K562 (cell line): ENCODE results near the gene CMTM1. TPM values are rescaled to one million over a fixed set of nuclear protein-coding genes. Genes with fewer than 3 reads are reported as not detected.

Source experiments
- ATAC-seq: fragments of 200-7000 bp; cut with Tn5 transposase; 3 replicates; pipeline ENCODE4 v1.9.1; 2020; ENCODE audit warnings: moderate library complexity
- BruUV-seq: library from RNA; stranded (reverse); fragments of 400-500 nt; replicated peaks from 2 replicates; lab custom pipeline; 2021; lab: Mats Ljungman, UMichigan
- CTCF ChIA-PET: fragments of 300-600 bp; formaldehyde crosslinking; extraction: SDS; loops from one replicate; lab custom pipeline; 2021; ENCODE audit warnings: low intra/inter-chr PET ratio; lab: Yijun Ruan, JAX
- POLR2A ChIA-PET: fragments of 300-600, 350-650 bp; sonication (Branson Sonifier 250); formaldehyde crosslinking; extraction: SDS; loops from one replicate; lab custom pipeline; 2021; ENCODE audit warnings: antibody characterized with exemption, inconsistent platforms; lab: Yijun Ruan, JAX
- DNase-seq, 4 experiments: peaks; one replicate each; pipeline versions ENCODE4 v3.0.0 to v3.0.0-alpha.2; 2011 to 2018; ENCODE audit warnings: low spot score in 3 of 4, mixed read lengths in 3 of 4; ENCODE audit errors: extremely low read depth in 1 of 4
- FAIRE-seq: peaks from 2 replicates; lab custom pipeline; 2011; peaks lifted over from hg19 to GRCh38; lab: Jason Lieb, UNC
- H2AFZ ChIP-seq: 2 replicates; pipeline ENCODE4 v1.6.0; 2011; ENCODE audit warnings: low read depth, low read length, control low read depth, inconsistent platforms
- H3K27ac ChIP-seq: fragments of 200-600 bp; 3 replicates; pipeline ENCODE4 v1.8.0; 2011; ENCODE audit warnings: low read depth, mild to moderate bottlenecking, control low read depth, inconsistent platforms, low read length, moderate library complexity, mixed read lengths; ENCODE audit errors: extremely low read depth
- H3K27me3 ChIP-seq, 2 experiments: fragments of 300-600 bp in 1 of 2; 2 replicates in 1 of 2; 3 replicates in 1 of 2; pipeline versions ENCODE4 v1.6.0 to v1.8.0; 2011; ENCODE audit warnings: inconsistent platforms in 2 of 2, low read length in 2 of 2, mild to moderate bottlenecking in 1 of 2, mixed read lengths in 1 of 2, moderate library complexity in 1 of 2; ENCODE audit not compliant: control insufficient read depth in 2 of 2, insufficient read depth in 2 of 2
- H3K36me3 ChIP-seq: fragments of 300-600 bp; 3 replicates; pipeline ENCODE4 v1.8.0; 2011; ENCODE audit warnings: mild to moderate bottlenecking, low read length, inconsistent platforms; ENCODE audit not compliant: control insufficient read depth, insufficient read depth
- H3K4me1 ChIP-seq, 2 experiments: fragments of 200-600 bp in 1 of 2; replicated peaks in 1 of 2; 2 replicates in 1 of 2; 3 replicates in 1 of 2; pipeline versions ENCODE4 v1.5.1 to v1.8.0; 2011; ENCODE audit warnings: inconsistent platforms in 2 of 2, low read length in 2 of 2, mild to moderate bottlenecking in 1 of 2, mixed read lengths in 1 of 2, moderate library complexity in 1 of 2; ENCODE audit not compliant: control insufficient read depth in 2 of 2, insufficient read depth in 2 of 2
- H3K4me2 ChIP-seq: 2 replicates; pipeline ENCODE4 v1.6.1; 2011; ENCODE audit warnings: low read length, control low read depth, inconsistent platforms, mixed read lengths; ENCODE audit not compliant: insufficient read depth
- H3K4me3 ChIP-seq: fragments of 200-600 bp; sonication (generic), shearing (Covaris generic); 2 replicates; pipeline ENCODE4 v1.5.1; 2016; ENCODE audit warnings: control low read depth, inconsistent platforms
- H3K79me2 ChIP-seq: fragments of 200-600 bp; 3 replicates; pipeline ENCODE4 v1.8.0; 2011; ENCODE audit warnings: low read length, inconsistent platforms; ENCODE audit not compliant: control insufficient read depth, insufficient read depth
- H3K9ac ChIP-seq, 2 experiments: 2 replicates each; pipeline versions ENCODE4 v1.6.0 to v1.6.1; 2011; ENCODE audit warnings: low read depth in 2 of 2, low read length in 2 of 2, control low read depth in 1 of 2, inconsistent platforms in 1 of 2, mild to moderate bottlenecking in 1 of 2, mixed read lengths in 1 of 2; ENCODE audit not compliant: insufficient read depth in 1 of 2
- H3K9me1 ChIP-seq: one replicate; pipeline ENCODE4 v1.6.0; 2011; ENCODE audit warnings: inconsistent platforms, mild to moderate bottlenecking, low read length, moderate library complexity; ENCODE audit not compliant: control insufficient read depth, insufficient read depth
- H3K9me3 ChIP-seq: replicated peaks from 2 replicates; pipeline ENCODE4 v1.5.1; 2011; ENCODE audit warnings: low read depth, low read length, inconsistent platforms; ENCODE audit not compliant: control insufficient read depth, insufficient read depth
- H4K20me1 ChIP-seq: replicated peaks from 2 replicates; pipeline ENCODE4 v1.6.1; 2011; ENCODE audit warnings: low read length, inconsistent platforms, mixed read lengths; ENCODE audit not compliant: control insufficient read depth, insufficient read depth
- GTF2A2 ChIP-seq: IDR thresholded peaks from 2 replicates; pipeline ENCODE4 v1.6.1; 2016; ENCODE audit warnings: mild to moderate bottlenecking, missing genetic modification characterization, missing compliant biosample characterization
- JUND ChIP-seq, 2 experiments: IDR thresholded peaks; 2 replicates in 1 of 2; 3 replicates in 1 of 2; pipeline ENCODE4 v1.6.1; 2011; ENCODE audit warnings: borderline replicate concordance in 2 of 2, low read depth in 2 of 2, low read length in 2 of 2, improper control_type of control experiment in 1 of 2, missing biosample characterization in 1 of 2, missing genetic modification characterization in 1 of 2, missing genetic modification reagents in 1 of 2
- KDM1A ChIP-seq, 2 experiments: fragments of 450-650 bp; IDR thresholded peaks; 2 replicates each; pipeline ENCODE4 v1.6.1; 2016; ENCODE audit warnings: mild to moderate bottlenecking in 2 of 2
- KLF6 ChIP-seq: fragments of 250-450 bp; sonication (Bioruptor Pico); IDR thresholded peaks from 2 replicates; pipeline ENCODE4 v1.4.0; 2020; ENCODE audit warnings: mild to moderate bottlenecking, moderate library complexity, borderline replicate concordance
- ZFP36 ChIP-seq: fragments of 150-350 bp; IDR thresholded peaks from 2 replicates; pipeline ENCODE4 v1.6.1; 2018; ENCODE audit warnings: low read length, low read depth; ENCODE audit not compliant: partially characterized antibody
- WGBS: fragments of 100-300 bp; shearing (Covaris generic); methylation state at CpG from one replicate; pipeline ENCODE4 v1.1.6; 2016; ENCODE audit warnings: low coverage, mixed read lengths; ENCODE audit not compliant: insufficient coverage; ENCODE audit errors: missing lambda C conversion rate; 5-methylcytosine and 5-hydroxymethylcytosine counted together
- in situ Hi-C: fragments of 300-500 bp; cut with MboI; formaldehyde crosslinking; loops from 4 replicates; pipeline ENCODE4 v1.15.0; 2018; ENCODE audit warnings: inconsistent platforms, mixed read lengths
- intact Hi-C: fragments of 100-400 bp; cut with micrococcal nuclease; formaldehyde crosslinking; loops from 2 replicates; pipeline ENCODE4 v1.14.2; 2022
- polyA plus RNA-seq, 8 experiments: library from polyadenylated mRNA; depleted of rRNA in 4 of 8; stranded (reverse) in 5 of 8; unstranded in 3 of 8; fragments of >200 nt; fragmentation: Nextera tagmentation in 2 of 8; fragmentation: Illumina TruSeq in 1 of 8; extraction: Ambion mirVana in 2 of 8; extraction: Trizol in 1 of 8; gene quantifications; 2 replicates each; pipeline versions ENCODE4 v1.2.1 to v1.2.3, GENCODE V29; 2011 to 2014; ENCODE audit warnings: inconsistent platforms in 1 of 8, missing spikeins in 1 of 8
- total RNA-seq, 7 experiments: library from RNA; depleted of rRNA in 6 of 7; stranded (reverse); fragments of >200 nt in 6 of 7; fragmentation: Illumina TruSeq in 2 of 7; extraction: Trizol in 2 of 7; gene quantifications; 2 replicates each; pipeline versions ENCODE4 v1.2.1 to v1.2.3, GENCODE V29; 2011 to 2021; ENCODE audit warnings: low replicate concordance in 1 of 7
- TF ChIP-seq, protein P1 (sequence below): fragments of 450-650 bp; IDR thresholded peaks from one replicate; pipeline ENCODE4 v1.6.1; 2018; ENCODE audit warnings: mild to moderate bottlenecking, moderate library complexity; ENCODE audit not compliant: partially characterized antibody

The CMTM1 gene
- total and polyA plus RNA-seq, 9 of the 15 experiments (the other 6 are each of a cell fraction or from before 2014, with no cell fraction given), result 0.25 to 2.6 (median 1.1) TPM; not detected in 2

DNA sequence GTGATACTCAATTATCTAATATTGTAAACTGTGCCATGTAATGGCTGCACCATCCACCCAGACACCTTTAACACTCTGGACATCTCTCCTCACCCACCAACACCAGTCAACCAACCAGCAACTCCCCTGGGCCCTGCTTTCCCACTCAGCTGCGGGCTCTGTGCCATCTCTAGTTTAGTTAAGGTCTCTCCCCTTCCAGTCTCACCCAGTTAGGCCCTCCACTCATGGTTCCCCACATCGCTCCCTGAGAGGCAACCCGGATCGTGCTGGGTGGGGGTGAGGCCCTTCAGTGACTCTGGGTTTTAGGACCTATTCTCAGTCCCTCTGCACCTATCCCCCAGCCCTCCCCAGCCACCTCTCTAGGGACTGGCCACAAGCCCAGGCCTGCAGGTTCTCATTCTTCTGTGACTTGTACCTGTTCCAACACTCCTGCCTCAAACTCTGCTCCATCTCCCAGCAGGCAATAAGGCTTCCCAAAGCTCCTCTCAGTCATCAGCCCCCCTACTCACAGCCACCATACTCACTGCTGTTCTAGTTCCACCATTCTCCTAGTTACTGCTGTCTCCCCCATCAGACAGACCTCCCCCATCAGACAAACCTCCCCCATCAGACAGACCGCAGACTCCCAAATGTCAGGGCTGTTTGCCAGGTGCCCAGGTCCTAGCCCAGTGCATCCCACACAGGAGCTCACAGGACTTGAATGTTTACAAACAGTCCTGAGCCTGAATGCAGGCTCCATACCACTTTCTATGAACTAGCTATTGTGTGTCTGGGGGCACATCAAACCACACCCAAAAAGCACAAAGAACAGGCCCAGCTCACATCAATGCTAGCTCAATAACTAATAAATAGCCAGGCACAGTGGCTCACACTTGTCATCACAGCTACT, 18.9 kb upstream of the CMTM1 start:
- FAIRE-seq (no peak), DNase-seq (no peak), ATAC-seq (no peak)
- BruUV-seq, result no TSS peak
- Histone ChIP-seq H3K79me2 (peaks cover 5% of the 10 kb centered on the region; the same call in 1 of the 3 replicates), H3K4me3 (no peak overlapping the region), H3K36me3 (no peaks in the 10 kb centered on the region), H3K9ac (peak overlapping the region in 1 of 2 experiments; percentile 40; a peak in 1 of 4 replicates), H3K9me1 (peaks cover 3% of the 10 kb centered on the region), H2AFZ (no peak overlapping the region), H3K4me2 (no peak overlapping the region), H3K4me1 (peaks cover 31 to 33% of the 10 kb centered on the region in 2 experiments), H3K9me3 (no peaks in the 10 kb centered on the region), H3K27ac (no peak overlapping the region), H3K27me3 (no peaks in the 10 kb centered on the region), H4K20me1 (no peaks in the 10 kb centered on the region)
- TF ChIP-seq KLF6 (no peak), KDM1A (IDR thresholded peaks at IDR 0.05) (no peak), ZFP36 (peak; percentile 39), JUND (IDR thresholded peaks at IDR 0.05; ENCODE audit: borderline replicate concordance, low read depth, low read length) (no peak), JUND (tag; IDR thresholded peaks at IDR 0.05; ENCODE audit: borderline replicate concordance, low read depth, low read length) (no peak), GTF2A2 (tag) (no peak)
- TF ChIP-seq, protein P1, sequence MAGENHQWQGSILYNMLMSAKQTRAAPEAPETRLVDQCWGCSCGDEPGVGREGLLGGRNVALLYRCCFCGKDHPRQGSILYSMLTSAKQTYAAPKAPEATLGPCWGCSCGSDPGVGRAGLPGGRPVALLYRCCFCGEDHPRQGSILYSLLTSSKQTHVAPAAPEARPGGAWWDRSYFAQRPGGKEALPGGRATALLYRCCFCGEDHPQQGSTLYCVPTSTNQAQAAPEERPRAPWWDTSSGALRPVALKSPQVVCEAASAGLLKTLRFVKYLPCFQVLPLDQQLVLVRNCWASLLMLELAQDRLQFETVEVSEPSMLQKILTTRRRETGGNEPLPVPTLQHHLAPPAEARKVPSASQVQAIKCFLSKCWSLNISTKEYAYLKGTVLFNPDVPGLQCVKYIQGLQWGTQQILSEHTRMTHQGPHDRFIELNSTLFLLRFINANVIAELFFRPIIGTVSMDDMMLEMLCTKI, result no peak
- WGBS, result 79% methylated on average over 5 of the region's 5 CpGs
- POLR2A ChIA-PET, result interaction anchor here (0.7 to 1.7 kb wide), 7 partner anchors 9 to 141 kb away, joined by 3 to 7 read pairs (median 4); no protein-coding TSS in a partner anchor
- CTCF ChIA-PET, result no interaction called here
- in situ Hi-C loops (no loop called here), intact Hi-C loops (no loop called here)
